Head of caudate nucleus (tissue), 42 donors: ENCODE measurements around the gene CLEC4F.
A peak's percentile ranks its signal among the peaks of the same experiment; 100 is the strongest.

ENCODE experiments used
- DNase-seq, 42 donors: peaks; one replicate each; pipeline versions ENCODE4 v3.0.0 to v3.0.0-alpha.2; 2020 to 2021; ENCODE audit warnings: mixed read lengths in 7 of 42
- intact Hi-C: fragments of 100-400 bp; cut with DNase I; formaldehyde crosslinking; loops from one replicate; pipeline ENCODE4 v1.15.0; 2022

The CLEC4F gene

GRCh38 chr2:70820499-70820898 is at the start of gene CLEC4F:
Gene CLEC4F (minus strand): TSS chr2:70820599. CDS start chr2:70820523, 76 bp downstream.
- intact Hi-C loops: no loop called here

GRCh38 chr2:70868970-70869369 is 48.6 kb upstream of the CLEC4F start:
- intact Hi-C loops: no loop called here
- DNase-seq: peak in 1 of 42 donors; percentile 28

More at GRCh38 chr2:70820499-70820898, at the start of gene CLEC4F:
- DNase-seq: no peak

- DNase-seq: peak; percentile 59 to 95 (median 86)
- intact Hi-C loops: no loop called here
Observed at GRCh38 chr2:70861777-70862625, 41.6 kb upstream of the CLEC4F start.

- intact Hi-C loops: no loop called here
- DNase-seq: peak in 1 of 42 donors; percentile 17
Observed at GRCh38 chr2:70855667-70856066, 35.3 kb upstream of the CLEC4F start.

GRCh38 chr2:70854411-70854810 is 34.0 kb upstream of the CLEC4F start:
- peak in 21 of 42 donors; percentile 7 to 56 (median 25) for DNase-seq
- intact Hi-C loops: no loop called here

- peak in 1 of 42 donors; percentile 10 for DNase-seq
- intact Hi-C loops: no loop called here
Observed at GRCh38 chr2:70852824-70853223, 32.4 kb upstream of the CLEC4F start.

GRCh38 chr2:70851704-70852103 is 31.3 kb upstream of the CLEC4F start:
- peak in 9 of 42 donors; percentile 6 to 48 (median 20) for DNase-seq

GRCh38 chr2:70850925-70851324 is 30.5 kb upstream of the CLEC4F start:
- intact Hi-C loops: no loop called here
- peak in 27 of 42 donors; percentile 11 to 74 (median 35) for DNase-seq

More at GRCh38 chr2:70851704-70852103, 31.3 kb upstream of the CLEC4F start:
- intact Hi-C loops: no loop called here

GRCh38 chr2:70842401-70842800 is 22.0 kb upstream of the CLEC4F start:
- intact Hi-C loops: no loop called here
- peak in 2 of 42 donors; percentile 18 to 23 for DNase-seq

- intact Hi-C loops: no loop called here
- DNase-seq: peak in 2 of 42 donors; percentile 22 to 32
Observed at GRCh38 chr2:70837980-70838925, 17.9 kb upstream of the CLEC4F start.

GRCh38 chr2:70835643-70836042 is 15.2 kb upstream of the CLEC4F start, which contains the start of gene CD207:
Gene CD207 (minus strand): TSS chr2:70835816. CDS start chr2:70835776, 40 bp downstream.
- intact Hi-C loops: no loop called here
- DNase-seq: peak in 1 of 42 donors; percentile 9

- peak in 1 of 42 donors; percentile 16 for DNase-seq
- intact Hi-C loops: no loop called here
Observed at GRCh38 chr2:70834881-70835280, 14.5 kb upstream of the CLEC4F start.

- peak in 2 of 42 donors; percentile 3 to 14 for DNase-seq
- intact Hi-C loops: no loop called here
Observed at GRCh38 chr2:70834106-70834505, 13.7 kb upstream of the CLEC4F start.

- intact Hi-C loops: no loop called here
- DNase-seq: peak in 1 of 42 donors; percentile 31
Observed at GRCh38 chr2:70833246-70833645, 12.8 kb upstream of the CLEC4F start.

GRCh38 chr2:70832386-70832785 is 12.0 kb upstream of the CLEC4F start:
- DNase-seq: peak in 1 of 42 donors; percentile 7
- intact Hi-C loops: no loop called here

- intact Hi-C loops: no loop called here
- DNase-seq: peak in 1 of 42 donors; percentile 28
Observed at GRCh38 chr2:70831861-70832260, 11.5 kb upstream of the CLEC4F start.

GRCh38 chr2:70830366-70830765 is 10.0 kb upstream of the CLEC4F start:
- DNase-seq: no peak
- intact Hi-C loops: no loop called here

GRCh38 chr2:70829916-70830315 is 9.5 kb upstream of the CLEC4F start:
- no peak for DNase-seq
- intact Hi-C loops: no loop called here
